ENCODE data around the gene C10orf90.

C10orf90 gene

GRCh38 chr10:126437635-126438406, 232.7 kb downstream of the C10orf90 start:
- no peaks in the 10 kb centered on the region for H3K79me2 ChIP-seq (ENCODE audit: insufficient read depth, low read length)
- H3F3A ChIP-seq (ENCODE audit: low read depth) = no peaks in the 10 kb centered on the region
- H3K9me2 ChIP-seq (replicated peaks; ENCODE audit: low read depth, low read length) = no peaks in the 10 kb centered on the region
- H4K20me1 ChIP-seq (ENCODE audit: insufficient read depth, low read length, poor library complexity, severe bottlenecking) = no peaks in the 10 kb centered on the region
- no peak overlapping the region for H3K4me3 ChIP-seq (ENCODE audit: low read length, poor library complexity, severe bottlenecking)
- no peaks in the 10 kb centered on the region for H3K27me3 ChIP-seq (ENCODE audit: insufficient read depth, low read length, poor library complexity, severe bottlenecking)
- H2AFZ ChIP-seq (ENCODE audit: low read length) = no peak overlapping the region
- H3K9ac ChIP-seq (ENCODE audit: low read depth, low read length, poor library complexity, severe bottlenecking) = no peak overlapping the region
- no peaks in the 10 kb centered on the region for H3K4me1 ChIP-seq (ENCODE audit: insufficient read depth, low read length, poor library complexity, severe bottlenecking)
- H3K9me3 ChIP-seq (ENCODE audit: insufficient read depth, low read depth, low read length) = no peaks in the 10 kb centered on the region
- TF ChIP-seq EZH2phosphoT487 (IDR thresholded peaks at IDR 0.05; ENCODE audit: borderline replicate concordance) (no peak), CTCF (conservative IDR thresholded peaks at IDR 0.05; ENCODE audit: low read length) (no peak)
- no peak overlapping the region for H3K4me2 ChIP-seq (ENCODE audit: low read depth, low read length, poor library complexity, severe bottlenecking)
- H3K36me3 ChIP-seq (ENCODE audit: insufficient read depth, low read length) = no peaks in the 10 kb centered on the region

GRCh38 chr10:126434235-126434634, 236.3 kb downstream of the C10orf90 start:
- H3K79me2 ChIP-seq (ENCODE audit: insufficient read depth, low read length) = no peaks in the 10 kb centered on the region

GRCh38 chr10:126433351-126433750, 237.1 kb downstream of the C10orf90 start:
- Histone ChIP-seq H3K4me1 (ENCODE audit: insufficient read depth, low read length, poor library complexity, severe bottlenecking) (no peaks in the 10 kb centered on the region), H3K9ac (ENCODE audit: low read depth, low read length, poor library complexity, severe bottlenecking) (no peak overlapping the region), H3K9me3 (ENCODE audit: insufficient read depth, low read depth, low read length) (peaks cover 7% of the 10 kb centered on the region; the same call in 1 of the 2 replicates), H2AFZ (ENCODE audit: low read length) (no peak overlapping the region), H3K4me3 (ENCODE audit: low read length, poor library complexity, severe bottlenecking) (no peak overlapping the region), H4K20me1 (ENCODE audit: insufficient read depth, low read length, poor library complexity, severe bottlenecking) (no peaks in the 10 kb centered on the region), H3K27me3 (ENCODE audit: insufficient read depth, low read length, poor library complexity, severe bottlenecking) (no peaks in the 10 kb centered on the region), H3K9me2 (replicated peaks; ENCODE audit: low read depth, low read length) (no peaks in the 10 kb centered on the region), H3F3A (ENCODE audit: low read depth) (no peaks in the 10 kb centered on the region), H3K36me3 (ENCODE audit: insufficient read depth, low read length) (no peaks in the 10 kb centered on the region), H3K79me2 (ENCODE audit: insufficient read depth, low read length) (no peaks in the 10 kb centered on the region), H3K4me2 (ENCODE audit: low read depth, low read length, poor library complexity, severe bottlenecking) (no peak overlapping the region)
- TF ChIP-seq EZH2phosphoT487 (IDR thresholded peaks at IDR 0.05; ENCODE audit: borderline replicate concordance) (no peak), CTCF (conservative IDR thresholded peaks at IDR 0.05; ENCODE audit: low read length) (no peak)

More at GRCh38 chr10:126434235-126434634, 236.3 kb downstream of the C10orf90 start:
- Histone ChIP-seq H3K9me2 (replicated peaks; ENCODE audit: low read depth, low read length) (no peaks in the 10 kb centered on the region), H4K20me1 (ENCODE audit: insufficient read depth, low read length, poor library complexity, severe bottlenecking) (no peaks in the 10 kb centered on the region), H3K4me1 (ENCODE audit: insufficient read depth, low read length, poor library complexity, severe bottlenecking) (no peaks in the 10 kb centered on the region), H3K9me3 (ENCODE audit: insufficient read depth, low read depth, low read length) (peaks cover 7% of the 10 kb centered on the region; the same call in 1 of the 2 replicates), H3K4me2 (ENCODE audit: low read depth, low read length, poor library complexity, severe bottlenecking) (no peak overlapping the region), H3F3A (ENCODE audit: low read depth) (no peaks in the 10 kb centered on the region), H2AFZ (ENCODE audit: low read length) (no peak overlapping the region), H3K27me3 (ENCODE audit: insufficient read depth, low read length, poor library complexity, severe bottlenecking) (no peaks in the 10 kb centered on the region), H3K9ac (ENCODE audit: low read depth, low read length, poor library complexity, severe bottlenecking) (no peak overlapping the region), H3K36me3 (ENCODE audit: insufficient read depth, low read length) (no peaks in the 10 kb centered on the region), H3K4me3 (ENCODE audit: low read length, poor library complexity, severe bottlenecking) (no peak overlapping the region)
- TF ChIP-seq CTCF (conservative IDR thresholded peaks at IDR 0.05; ENCODE audit: low read length) (no peak), EZH2phosphoT487 (IDR thresholded peaks at IDR 0.05; ENCODE audit: borderline replicate concordance) (no peak)
